HepG2 (cell line): ENCODE results near the gene EPB41L2. TPM values are rescaled to one million over a fixed set of nuclear protein-coding genes. Genes with fewer than 3 reads are reported as not detected.

ENCODE experiments used
- ATAC-seq: fragments of 200-7000 bp; cut with Tn5 transposase; 3 replicates; pipeline ENCODE4 v1.9.1; 2020; ENCODE audit warnings: mild to moderate bottlenecking, moderate library complexity
- BruUV-seq: library from RNA; stranded (reverse); fragments of 400-500 nt; replicated peaks from 2 replicates; lab custom pipeline; 2021; lab: Mats Ljungman, UMichigan
- CTCF ChIA-PET: fragments of 300-600 bp; formaldehyde crosslinking; extraction: SDS; loops from one replicate; lab custom pipeline; 2021; ENCODE audit warnings: low total read pairs, inconsistent platforms, low intra/inter-chr PET ratio; lab: Yijun Ruan, JAX
- POLR2A ChIA-PET: fragments of 350-600 bp; sonication (Branson Sonifier 250); formaldehyde crosslinking; loops from one replicate; lab custom pipeline; 2020; ENCODE audit warnings: antibody characterized with exemption, inconsistent platforms; lab: Yijun Ruan, JAX
- DNase-seq: peaks from one replicate; pipeline ENCODE4 v3.0.0-alpha.2; 2015; ENCODE audit warnings: low spot score
- FAIRE-seq: peaks from 3 replicates; lab custom pipeline; 2011; peaks lifted over from hg19 to GRCh38; lab: Jason Lieb, UNC
- H2AFZ ChIP-seq: one replicate; pipeline ENCODE4 v1.6.1; 2011; ENCODE audit warnings: low read length, inconsistent platforms
- H3K27ac ChIP-seq: fragments of 300-600 bp; 3 replicates; pipeline ENCODE4 v1.8.0; 2011; ENCODE audit warnings: mixed run types, mild to moderate bottlenecking, mixed read lengths, low read length, inconsistent platforms; ENCODE audit not compliant: insufficient read depth; ENCODE audit errors: extremely low read length
- H3K27me3 ChIP-seq, 2 experiments: fragments of 200-600 bp in 1 of 2; 2 replicates in 1 of 2; 3 replicates in 1 of 2; pipeline versions ENCODE4 v1.6.0 to v1.8.0; 2011; ENCODE audit warnings: low read length in 2 of 2, mild to moderate bottlenecking in 2 of 2, moderate library complexity in 2 of 2, inconsistent platforms in 1 of 2; ENCODE audit not compliant: insufficient read depth in 2 of 2, control insufficient read depth in 1 of 2
- H3K36me3 ChIP-seq, 2 experiments: fragments of 200-600 bp in 1 of 2; replicated peaks in 1 of 2; 2 replicates in 1 of 2; 3 replicates in 1 of 2; pipeline versions ENCODE4 v1.5.1 to v1.8.0; 2011; ENCODE audit warnings: low read length in 2 of 2, inconsistent platforms in 1 of 2; ENCODE audit not compliant: insufficient read depth in 2 of 2, control insufficient read depth in 1 of 2
- H3K4me1 ChIP-seq: 2 replicates; pipeline ENCODE4 v1.5.1; 2012; ENCODE audit warnings: low read length, inconsistent platforms; ENCODE audit not compliant: insufficient read depth
- H3K4me2 ChIP-seq: 2 replicates; pipeline ENCODE4 v1.6.0; 2011; ENCODE audit warnings: low read depth, low read length, inconsistent platforms
- H3K4me3 ChIP-seq, 3 experiments: fragments of 200-600 bp in 1 of 3; sonication (generic), shearing (Covaris generic) in 1 of 3; replicated peaks in 1 of 3; 2 replicates each; pipeline ENCODE4 v1.5.1; 2011 to 2016; ENCODE audit warnings: low read length in 3 of 3, inconsistent platforms in 2 of 3, low read depth in 2 of 3, mild to moderate bottlenecking in 2 of 3, control low read depth in 1 of 3, mixed read lengths in 1 of 3; ENCODE audit not compliant: insufficient read depth in 1 of 3
- H3K79me2 ChIP-seq: one replicate; pipeline ENCODE4 v1.6.1; 2011; ENCODE audit warnings: low read length, inconsistent platforms; ENCODE audit not compliant: insufficient read depth
- H3K9ac ChIP-seq: 2 replicates; pipeline ENCODE4 v1.6.0; 2011; ENCODE audit warnings: mild to moderate bottlenecking, low read depth, low read length, inconsistent platforms; ENCODE audit not compliant: insufficient read depth
- H3K9me3 ChIP-seq: 2 replicates; pipeline ENCODE4 v1.5.1; 2012; ENCODE audit warnings: mild to moderate bottlenecking, low read length
- H4K20me1 ChIP-seq: 2 replicates; pipeline ENCODE4 v1.6.0; 2011; ENCODE audit warnings: inconsistent platforms, mild to moderate bottlenecking, low read length, moderate library complexity; ENCODE audit not compliant: insufficient read depth
- BRF2 ChIP-seq: sonication (generic); formaldehyde crosslinking; IDR thresholded peaks from 2 replicates; pipeline ENCODE4 v1.8.1; 2022; ENCODE audit warnings: mild to moderate bottlenecking, missing genetic modification reagents
- CBX1 ChIP-seq: IDR thresholded peaks from one replicate; pipeline ENCODE4 v1.6.1; 2016; ENCODE audit warnings: antibody characterized with exemption, low read depth
- E2F5 ChIP-seq: sonication (generic); formaldehyde crosslinking; conservative IDR thresholded peaks from 2 replicates; pipeline ENCODE4 v1.4.0; 2020; ENCODE audit warnings: missing genetic modification reagents
- FOXK1 ChIP-seq: sonication (generic); formaldehyde crosslinking; IDR thresholded peaks from 2 replicates; pipeline ENCODE4 v1.4.0; 2020; ENCODE audit warnings: low read depth, missing genetic modification reagents, borderline replicate concordance
- IRF9 ChIP-seq: sonication (generic); formaldehyde crosslinking; IDR thresholded peaks from 2 replicates; pipeline ENCODE4 v1.8.0; 2022; ENCODE audit warnings: missing genetic modification reagents, mild to moderate bottlenecking, borderline replicate concordance
- KDM4B ChIP-seq: sonication (generic); formaldehyde crosslinking; IDR thresholded peaks from 2 replicates; pipeline ENCODE4 v1.4.0; 2020; ENCODE audit warnings: missing genetic modification reagents
- POGZ ChIP-seq: sonication (generic); formaldehyde crosslinking; IDR thresholded peaks from 2 replicates; pipeline ENCODE4 v1.4.0; 2020; ENCODE audit warnings: mild to moderate bottlenecking, missing genetic modification reagents
- PPARG ChIP-seq: conservative IDR thresholded peaks from 2 replicates; pipeline ENCODE4 v1.6.1; 2016; ENCODE audit warnings: missing biosample characterization, missing genetic modification reagents
- PRMT3 ChIP-seq: sonication (generic); formaldehyde crosslinking; IDR thresholded peaks from 2 replicates; pipeline ENCODE4 v1.8.1; 2022; ENCODE audit warnings: low read depth, mild to moderate bottlenecking, moderate library complexity, missing genetic modification reagents, borderline replicate concordance
- SATB2 ChIP-seq: sonication (generic); formaldehyde crosslinking; IDR thresholded peaks from 2 replicates; pipeline ENCODE4 v1.5.0; 2020; ENCODE audit warnings: missing genetic modification reagents
- SETDB1 ChIP-seq: sonication (generic); formaldehyde crosslinking; IDR thresholded peaks from 2 replicates; pipeline ENCODE4 v1.5.1; 2020; ENCODE audit warnings: missing genetic modification reagents, mild to moderate bottlenecking, borderline replicate concordance
- SRSF9 ChIP-seq: fragments of 200-400 bp; formaldehyde crosslinking; IDR thresholded peaks from 2 replicates; pipeline ENCODE4 v1.6.1; 2018; ENCODE audit warnings: borderline replicate concordance, mild to moderate bottlenecking, low read depth, low read length; ENCODE audit not compliant: insufficient read depth, poor library complexity, severe bottlenecking
- ZBTB34 ChIP-seq: sonication (generic); formaldehyde crosslinking; IDR thresholded peaks from 2 replicates; pipeline ENCODE4 v1.8.0; 2022; ENCODE audit warnings: mild to moderate bottlenecking, missing genetic modification reagents
- ZNF12 ChIP-seq: sonication (generic); formaldehyde crosslinking; IDR thresholded peaks from 2 replicates; pipeline ENCODE4 v1.5.0; 2020; ENCODE audit warnings: missing genetic modification reagents
- ZNF264 ChIP-seq: sonication (generic); formaldehyde crosslinking; IDR thresholded peaks from 2 replicates; pipeline ENCODE4 v1.4.0; 2020; ENCODE audit warnings: missing genetic modification reagents
- ZNF460 ChIP-seq: sonication (generic); formaldehyde crosslinking; IDR thresholded peaks from 2 replicates; pipeline ENCODE4 v1.5.1; 2020; ENCODE audit warnings: missing genetic modification reagents, mild to moderate bottlenecking, borderline replicate concordance
- ZNF549 ChIP-seq: sonication (generic); formaldehyde crosslinking; IDR thresholded peaks from 2 replicates; pipeline ENCODE4 v1.5.0; 2020; ENCODE audit warnings: missing genetic modification reagents
- ZNF598 ChIP-seq: sonication (generic); formaldehyde crosslinking; IDR thresholded peaks from 2 replicates; pipeline ENCODE4 v1.5.1; 2020; ENCODE audit warnings: mild to moderate bottlenecking, missing genetic modification reagents, borderline replicate concordance
- ZNF615 ChIP-seq: sonication (generic); formaldehyde crosslinking; IDR thresholded peaks from 2 replicates; pipeline ENCODE4 v1.5.0; 2020; ENCODE audit warnings: mild to moderate bottlenecking, missing genetic modification reagents, borderline replicate concordance
- ZNF841 ChIP-seq: sonication (generic); formaldehyde crosslinking; IDR thresholded peaks from 2 replicates; pipeline ENCODE4 v1.8.1; 2023; ENCODE audit warnings: missing genetic modification reagents, borderline replicate concordance
- WGBS: methylation state at CpG from one replicate; pipeline ENCODE4 v1.1.6; 2017; ENCODE audit warnings: low lambda C conversion rate; 5-methylcytosine and 5-hydroxymethylcytosine counted together
- in situ Hi-C: cut with HindIII; loops from 2 replicates; pipeline ENCODE4 v1.10.0; 2017; ENCODE audit warnings: low pct_unique_long_range_greater_than_20kb; ENCODE audit not compliant: extremely low pct_ligation_motif_present
- intact Hi-C: fragments of 100-400 bp; cut with micrococcal nuclease; formaldehyde crosslinking; loops from one replicate; pipeline ENCODE4 v1.10.0; 2022; ENCODE audit not compliant: unreplicated experiment
- polyA plus RNA-seq, 8 experiments: library from polyadenylated mRNA; depleted of rRNA in 3 of 8; stranded (reverse) in 7 of 8; unstranded in 1 of 8; fragments of >200 nt; fragmentation: Illumina TruSeq in 4 of 8; extraction: Trizol in 4 of 8; gene quantifications; 2 replicates each; pipeline versions ENCODE4 v1.2.1 to v1.2.3, GENCODE V29; 2011 to 2016; ENCODE audit warnings: low read depth in 4 of 8, missing spikeins in 1 of 8, mixed read lengths in 1 of 8; ENCODE audit not compliant: insufficient read depth in 1 of 8
- total RNA-seq, 5 experiments: library from RNA; depleted of rRNA; stranded (reverse); fragments of >200 nt; fragmentation: Illumina TruSeq; extraction: Trizol; gene quantifications; 2 replicates each; pipeline ENCODE4 v1.2.3, GENCODE V29; 2016; ENCODE audit warnings: low read depth in 1 of 5

EPB41L2 gene
- total and polyA plus RNA-seq, 2 of the 13 experiments (the other 11 are each of a cell fraction or from before 2014, with no cell fraction given) = 41.7 to 56.4 TPM

GRCh38 chr6:130994319-130995097, 68.5 kb downstream of the EPB41L2 start:
- Histone ChIP-seq H2AFZ (no peak overlapping the region), H3K4me1 (peaks cover 51% of the 10 kb centered on the region), H3K9ac (no peak overlapping the region), H3K79me2 (peaks cover 82% of the 10 kb centered on the region), H3K4me3 (no peak overlapping the region), H4K20me1 (no peaks in the 10 kb centered on the region; the same call in 1 of the 2 replicates), H3K4me2 (no peak overlapping the region), H3K27me3 (no peaks in the 10 kb centered on the region), H3K27ac (peak overlapping the region; percentile 25), H3K36me3 (no peaks in the 10 kb centered on the region), H3K9me3 (no peaks in the 10 kb centered on the region)
- ATAC-seq = peak; percentile 72
- in situ Hi-C loops = no loop called here
- no TSS peak for BruUV-seq
- WGBS = 95% methylated on average over 10 of the region's 10 CpGs
- FAIRE-seq = no peak
- ChIA-PET CTCF (no interaction called here), POLR2A (no interaction called here)
- intact Hi-C loops = no loop called here
- no peak for DNase-seq
- no peak for TF ChIP-seq IRF9 (CRISPR knock-in tag)
- TF ChIP-seq ZNF549 (CRISPR knock-in tag) = no peak
- no peak for TF ChIP-seq SETDB1 (CRISPR knock-in tag)
- TF ChIP-seq BRF2 (CRISPR knock-in tag) = no peak
- TF ChIP-seq SRSF9 = no peak
- TF ChIP-seq E2F5 (CRISPR knock-in tag) = no peak
- no peak for TF ChIP-seq KDM4B (CRISPR knock-in tag)
- TF ChIP-seq CBX1 = no peak
- no peak for TF ChIP-seq PPARG (CRISPR knock-in tag)
- no peak for TF ChIP-seq ZNF264 (CRISPR knock-in tag)
- TF ChIP-seq ZNF841 (CRISPR knock-in tag) = no peak
- TF ChIP-seq PRMT3 (CRISPR knock-in tag) = no peak
- peak; percentile 41; the same call in 1 of the 2 replicates for TF ChIP-seq ZNF460
- no peak for TF ChIP-seq ZNF598 (CRISPR knock-in tag)
- no peak for TF ChIP-seq SATB2 (CRISPR knock-in tag)
- no peak for TF ChIP-seq ZBTB34 (CRISPR knock-in tag)
- TF ChIP-seq ZNF615 (CRISPR knock-in tag) = no peak
- TF ChIP-seq POGZ (CRISPR knock-in tag) = peak; percentile 51
- no peak for TF ChIP-seq FOXK1 (CRISPR knock-in tag)
- TF ChIP-seq ZNF12 (CRISPR knock-in tag) = no peak
